Measurements from ENCODE around the gene DMD. TPM values are rescaled to one million over a fixed set of nuclear protein-coding genes. Genes with fewer than 3 reads are reported as not detected.

Gene DMD
- total RNA-seq, 1 donor from 2014 or later: 2.5 TPM

DNA sequence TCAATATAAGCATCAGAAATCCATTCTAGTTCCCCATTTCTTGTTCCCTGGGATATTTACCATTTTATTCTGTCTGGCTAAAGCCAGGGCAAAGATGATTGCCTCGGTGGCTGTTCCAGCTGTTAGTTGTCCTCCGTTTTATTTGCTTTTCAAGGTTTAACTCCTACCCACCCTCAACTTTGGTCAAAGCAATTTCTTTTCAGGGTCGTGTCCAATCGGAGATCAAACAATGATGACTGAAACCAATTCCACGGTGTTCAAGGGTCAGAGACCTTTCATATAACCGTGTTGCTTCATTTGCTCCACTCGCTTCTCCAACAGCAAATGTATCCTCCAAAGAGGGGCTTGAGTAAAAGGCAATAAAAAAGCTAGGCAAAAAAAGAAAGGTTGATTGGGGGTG, 1946.0 kb downstream of the DMD start:
- Histone ChIP-seq H3K36me3 (ENCODE audit: control insufficient read depth, insufficient read depth, low read length) (no peaks in the 10 kb centered on the region), H3K27me3 (ENCODE audit: control insufficient read depth, insufficient read depth, low read length) (no peaks in the 10 kb centered on the region), H3K4me3 (ENCODE audit: low read depth, low read length) (no peak overlapping the region)
- TF ChIP-seq, protein P1, sequence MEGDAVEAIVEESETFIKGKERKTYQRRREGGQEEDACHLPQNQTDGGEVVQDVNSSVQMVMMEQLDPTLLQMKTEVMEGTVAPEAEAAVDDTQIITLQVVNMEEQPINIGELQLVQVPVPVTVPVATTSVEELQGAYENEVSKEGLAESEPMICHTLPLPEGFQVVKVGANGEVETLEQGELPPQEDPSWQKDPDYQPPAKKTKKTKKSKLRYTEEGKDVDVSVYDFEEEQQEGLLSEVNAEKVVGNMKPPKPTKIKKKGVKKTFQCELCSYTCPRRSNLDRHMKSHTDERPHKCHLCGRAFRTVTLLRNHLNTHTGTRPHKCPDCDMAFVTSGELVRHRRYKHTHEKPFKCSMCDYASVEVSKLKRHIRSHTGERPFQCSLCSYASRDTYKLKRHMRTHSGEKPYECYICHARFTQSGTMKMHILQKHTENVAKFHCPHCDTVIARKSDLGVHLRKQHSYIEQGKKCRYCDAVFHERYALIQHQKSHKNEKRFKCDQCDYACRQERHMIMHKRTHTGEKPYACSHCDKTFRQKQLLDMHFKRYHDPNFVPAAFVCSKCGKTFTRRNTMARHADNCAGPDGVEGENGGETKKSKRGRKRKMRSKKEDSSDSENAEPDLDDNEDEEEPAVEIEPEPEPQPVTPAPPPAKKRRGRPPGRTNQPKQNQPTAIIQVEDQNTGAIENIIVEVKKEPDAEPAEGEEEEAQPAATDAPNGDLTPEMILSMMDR (IDR thresholded peaks at IDR 0.05; ENCODE audit: insufficient read depth, low read length, poor library complexity, severe bottlenecking): no peak
- no peak for DNase-seq (ENCODE audit: low read depth)

DNA sequence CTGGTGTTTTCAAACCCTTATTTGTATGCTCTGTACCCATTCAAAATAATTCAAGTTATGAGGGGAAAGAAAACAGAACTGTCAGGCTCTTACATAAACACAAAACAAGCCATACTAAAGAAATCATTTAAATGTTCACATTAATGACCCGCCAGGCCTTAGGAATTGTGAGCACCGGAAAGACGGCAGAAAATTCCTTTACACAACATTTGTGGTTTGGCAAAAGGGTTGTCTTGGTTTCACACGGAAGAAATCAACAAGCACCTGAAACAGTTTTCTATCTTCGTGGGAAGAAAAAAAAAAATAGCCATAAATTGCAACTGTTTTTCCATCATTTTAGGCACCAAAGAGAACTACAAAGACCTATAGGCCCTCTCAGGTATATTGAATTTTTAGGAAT, 1951.0 kb downstream of the DMD start:
- TF ChIP-seq, protein P1 (IDR thresholded peaks at IDR 0.05; ENCODE audit: insufficient read depth, low read length, poor library complexity, severe bottlenecking): no peak
- no peak for DNase-seq (ENCODE audit: low read depth)
- H3K36me3 ChIP-seq (ENCODE audit: control insufficient read depth, insufficient read depth, low read length): no peaks in the 10 kb centered on the region
- no peak overlapping the region for H3K4me3 ChIP-seq (ENCODE audit: low read depth, low read length)
- no peaks in the 10 kb centered on the region for H3K27me3 ChIP-seq (ENCODE audit: control insufficient read depth, insufficient read depth, low read length)

DNA sequence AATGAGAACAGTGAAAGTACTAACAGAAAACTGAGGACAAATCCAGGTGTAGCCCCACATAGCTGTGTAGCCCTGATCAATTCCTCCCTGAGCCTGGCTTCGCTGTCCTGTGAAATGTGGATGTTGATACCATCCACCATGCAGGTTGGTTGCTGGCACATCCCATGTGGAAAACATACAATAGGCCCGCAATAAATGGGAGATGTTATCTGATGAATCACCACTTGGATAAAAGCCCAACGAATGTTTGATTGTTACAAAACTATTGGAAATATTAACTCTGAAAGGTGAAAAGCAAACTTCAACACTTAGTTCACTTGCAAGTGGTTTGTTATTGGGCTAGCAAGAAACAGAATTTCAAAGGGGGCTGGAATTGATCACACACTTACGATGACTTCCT, 1953.2 kb downstream of the DMD start:
- DNase-seq (ENCODE audit: low read depth): no peak
- TF ChIP-seq, protein P1 (IDR thresholded peaks at IDR 0.05; ENCODE audit: insufficient read depth, low read length, poor library complexity, severe bottlenecking): no peak
- no peaks in the 10 kb centered on the region for H3K36me3 ChIP-seq (ENCODE audit: control insufficient read depth, insufficient read depth, low read length)
- H3K4me3 ChIP-seq (ENCODE audit: low read depth, low read length): no peak overlapping the region
- no peaks in the 10 kb centered on the region for H3K27me3 ChIP-seq (ENCODE audit: control insufficient read depth, insufficient read depth, low read length)

DNA sequence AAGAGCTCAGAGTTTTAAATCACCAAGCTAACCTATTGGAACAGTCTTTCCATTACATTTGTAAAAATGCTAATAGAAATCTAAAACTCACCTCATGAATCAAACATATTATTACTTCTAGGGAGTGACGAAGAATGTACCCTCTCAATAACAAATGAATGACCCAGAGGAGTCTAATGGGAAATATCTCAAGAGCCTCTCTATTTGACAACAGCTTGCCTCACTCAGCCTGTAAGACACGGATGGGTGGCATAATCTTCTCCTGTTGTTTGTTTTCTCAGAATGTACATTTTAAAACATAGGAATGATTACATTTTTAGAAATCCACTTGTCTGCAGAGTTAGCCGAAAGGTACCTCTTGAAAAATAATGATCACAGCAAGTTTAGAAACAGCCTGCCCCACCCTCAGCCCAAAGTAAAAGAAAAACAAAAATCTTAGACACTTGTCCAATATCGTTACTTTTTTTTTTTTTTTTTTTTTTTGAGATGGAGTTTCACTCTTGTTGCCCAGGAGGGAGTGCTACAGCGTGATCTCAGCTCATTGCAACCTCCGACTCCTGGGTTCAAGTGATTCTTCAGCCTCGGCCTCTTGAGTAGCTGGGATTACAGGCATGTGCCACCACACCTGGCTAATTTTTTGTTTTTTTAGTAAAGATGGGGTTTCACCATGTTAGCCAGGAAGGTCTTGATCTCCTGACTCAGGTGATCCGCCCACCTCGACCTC, 1955.9 kb downstream of the DMD start:
- no peak for DNase-seq (ENCODE audit: low read depth)
- Histone ChIP-seq H3K27me3 (ENCODE audit: control insufficient read depth, insufficient read depth, low read length) (no peaks in the 10 kb centered on the region), H3K36me3 (ENCODE audit: control insufficient read depth, insufficient read depth, low read length) (no peaks in the 10 kb centered on the region), H3K4me3 (ENCODE audit: low read depth, low read length) (no peak overlapping the region)
- TF ChIP-seq, protein P1 (IDR thresholded peaks at IDR 0.05; ENCODE audit: insufficient read depth, low read length, poor library complexity, severe bottlenecking): no peak

DNA sequence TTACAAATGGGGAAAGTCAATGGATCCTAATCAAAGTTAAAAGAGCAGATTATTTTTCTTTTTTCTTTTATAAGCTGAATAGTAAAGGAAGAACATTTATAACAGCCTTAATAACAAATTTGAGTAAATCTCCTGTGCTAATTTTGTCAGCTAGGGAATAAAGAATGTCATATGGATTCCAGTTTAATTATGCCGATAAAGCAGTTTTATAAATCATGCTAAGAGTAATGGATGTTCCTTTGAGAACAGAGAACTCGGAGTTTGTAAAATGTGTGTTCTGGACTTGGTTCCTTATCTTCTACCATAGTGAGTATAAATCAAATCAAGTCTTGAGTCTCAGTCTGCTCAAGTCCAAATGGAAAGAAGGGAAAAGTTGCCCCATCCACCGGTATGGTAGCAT, 1959.2 kb downstream of the DMD start:
- DNase-seq (ENCODE audit: low read depth): no peak
- H3K36me3 ChIP-seq (ENCODE audit: control insufficient read depth, insufficient read depth, low read length): no peaks in the 10 kb centered on the region
- TF ChIP-seq, protein P1 (IDR thresholded peaks at IDR 0.05; ENCODE audit: insufficient read depth, low read length, poor library complexity, severe bottlenecking): no peak
- no peaks in the 10 kb centered on the region for H3K27me3 ChIP-seq (ENCODE audit: control insufficient read depth, insufficient read depth, low read length)
- no peak overlapping the region for H3K4me3 ChIP-seq (ENCODE audit: low read depth, low read length)

DNA sequence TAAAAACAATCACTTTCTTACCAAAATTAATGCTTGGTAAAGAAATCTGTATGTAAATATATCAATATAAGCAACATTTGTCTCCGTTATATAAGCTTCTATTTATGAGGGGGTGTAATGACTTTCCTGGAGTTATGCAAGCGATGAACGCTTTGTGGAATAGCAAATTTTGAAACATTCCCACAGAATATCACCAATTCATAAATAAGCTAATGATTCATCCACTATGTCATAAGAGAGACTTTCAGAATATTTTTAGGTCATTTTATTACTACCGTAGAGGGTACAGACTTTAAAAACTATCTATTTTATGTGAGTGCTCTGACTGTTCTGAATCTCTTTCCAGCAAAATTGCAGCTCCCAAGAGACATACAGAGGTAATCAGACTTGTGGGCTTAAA, 1960.0 kb downstream of the DMD start:
- H3K27me3 ChIP-seq (ENCODE audit: control insufficient read depth, insufficient read depth, low read length): no peaks in the 10 kb centered on the region
- H3K36me3 ChIP-seq (ENCODE audit: control insufficient read depth, insufficient read depth, low read length): no peaks in the 10 kb centered on the region
- TF ChIP-seq, protein P1 (IDR thresholded peaks at IDR 0.05; ENCODE audit: insufficient read depth, low read length, poor library complexity, severe bottlenecking): no peak
- H3K4me3 ChIP-seq (ENCODE audit: low read depth, low read length): no peak overlapping the region
- DNase-seq (ENCODE audit: low read depth): no peak

Data from kidney epithelial cell (primary cell).